Activated naive CD8-positive, alpha-beta T cell treated with anti-CD3 and anti-CD28 coated beads for 36 hours (primary cell): ENCODE data around the gene GNG3. TPM values are rescaled to one million over a fixed set of nuclear protein-coding genes. Genes with fewer than 3 reads are reported as not detected.
A peak's percentile ranks its signal among the peaks of the same experiment; 100 is the strongest.
"Not testable (repeated sequence)": the region's sequence is repeated elsewhere in the genome, so short reads cannot be mapped to it uniquely, and the experiment has no call there.

Experiments used
- DNase-seq: peaks from one replicate; pipeline ENCODE4 v3.0.0; 2021
- H3K27ac Mint-ChIP-seq: one replicate; pipeline ENCODE4 v1.8.0; 2022; ENCODE audit warnings: mild to moderate bottlenecking, moderate library complexity, mixed read lengths
- H3K27me3 Mint-ChIP-seq: one replicate; pipeline ENCODE4 v1.8.0; 2022; ENCODE audit warnings: mild to moderate bottlenecking, mixed read lengths
- H3K36me3 Mint-ChIP-seq: one replicate; pipeline ENCODE4 v1.8.0; 2021; ENCODE audit warnings: mild to moderate bottlenecking, mixed read lengths
- H3K4me1 Mint-ChIP-seq: one replicate; pipeline ENCODE4 v1.8.0; 2021; ENCODE audit warnings: mixed read lengths
- H3K4me3 Mint-ChIP-seq: one replicate; pipeline ENCODE4 v1.8.0; 2022; ENCODE audit warnings: mild to moderate bottlenecking, moderate library complexity, mixed read lengths
- H3K9me3 Mint-ChIP-seq: one replicate; pipeline ENCODE4 v1.8.0; 2022; ENCODE audit warnings: mixed read lengths
- total RNA-seq, 2 experiments: library from RNA; stranded (reverse); gene quantifications; one replicate each; pipeline ENCODE4 v1.2.3, GENCODE V29; 2021

GNG3 gene
- total RNA-seq: not detected

DNA sequence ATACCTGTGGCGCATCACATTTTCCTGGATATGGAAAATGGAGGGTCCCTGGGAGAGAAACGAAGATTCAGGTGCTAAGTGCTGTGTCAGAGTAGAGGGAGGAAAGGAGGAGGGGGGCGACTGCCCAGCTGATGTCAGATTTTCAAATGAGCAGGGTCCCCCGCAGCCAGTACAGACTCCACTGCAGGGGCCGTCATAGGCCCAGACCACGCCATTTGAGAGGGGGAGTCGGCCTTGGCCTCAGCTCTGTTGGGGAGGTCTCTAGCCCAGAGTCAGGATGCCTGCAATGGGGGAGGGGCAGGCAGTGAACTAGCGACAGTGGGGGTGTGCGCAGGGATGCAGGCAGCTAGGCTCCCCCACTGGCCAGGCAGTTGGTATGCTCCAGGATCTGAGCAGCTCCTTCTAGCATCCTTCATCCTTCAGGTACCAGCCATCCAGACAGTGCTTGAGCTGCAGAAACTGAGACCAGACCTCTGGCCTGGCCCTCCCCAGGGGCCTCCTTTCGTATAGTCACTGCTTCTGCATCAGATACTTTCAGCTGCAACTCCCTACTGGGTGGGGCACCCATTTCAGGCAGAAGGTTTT is at the start of gene GNG3, which contains the start of gene BSCL2:
Gene GNG3 (plus strand): TSS at position 400 of the 585 bp plus-strand sequence. CDS start 620 bp downstream, outside the sequence.
Gene BSCL2 (minus strand): TSS at position 148 of the 585 bp plus-strand sequence. CDS start 229 bp downstream, outside the sequence.
- Mint-ChIP-seq H3K4me1 (peaks cover 43% of the 10 kb centered on the region), H3K27ac (peak within 1 kb of the TSS; percentile 98)
- no peak for DNase-seq

DNA sequence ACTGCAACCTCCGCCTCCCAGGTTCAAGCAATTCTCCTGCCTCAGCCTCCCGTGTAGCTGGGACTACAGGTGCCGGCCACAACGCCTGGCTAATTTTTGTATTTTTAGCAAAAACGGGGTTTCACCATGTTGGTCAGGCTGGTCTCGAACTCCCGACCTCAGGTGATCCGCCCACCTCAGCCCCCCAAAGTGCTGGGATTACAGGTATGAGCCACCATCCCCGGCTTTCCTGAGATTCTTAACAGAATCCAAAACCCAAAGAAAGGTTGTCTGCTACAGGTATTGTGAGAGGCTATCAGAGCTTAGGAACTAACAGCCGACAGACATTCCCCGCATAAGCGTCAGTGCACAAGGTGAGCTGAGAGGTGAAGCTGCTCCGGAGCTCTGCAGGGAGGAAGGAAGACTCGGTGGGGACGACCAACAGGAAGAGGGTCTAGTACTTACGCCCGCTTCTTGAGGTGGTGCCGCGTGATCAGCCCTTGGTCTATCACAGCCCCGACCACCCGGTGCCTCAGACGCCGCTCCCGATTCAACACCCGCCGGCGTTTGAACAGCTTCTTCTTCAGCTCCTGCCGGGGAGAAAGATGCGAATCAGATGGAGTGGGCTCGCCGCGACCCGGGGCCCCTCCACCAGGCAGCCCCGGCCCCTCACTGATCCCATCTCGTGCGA is 42.9 kb upstream of the GNG3 start:
- Mint-ChIP-seq H3K4me3 (peak overlapping the region; percentile 93), H3K27me3 (no peaks in the 10 kb centered on the region), H3K9me3 (no peaks in the 10 kb centered on the region), H3K36me3 (peaks cover 62% of the 10 kb centered on the region), H3K27ac (peak overlapping the region; percentile 95), H3K4me1 (peaks cover 40% of the 10 kb centered on the region)
- DNase-seq: peak; percentile 69

More for the DNA sequence above, at the start of gene GNG3, which contains the start of gene BSCL2:
- peak within 1 kb of the TSS; percentile 94 for H3K4me3 Mint-ChIP-seq
- H3K36me3 Mint-ChIP-seq: peaks cover 36% of the 10 kb centered on the region
- H3K9me3 Mint-ChIP-seq: no peaks in the 10 kb centered on the region
- H3K27me3 Mint-ChIP-seq: no peaks in the 10 kb centered on the region

DNA sequence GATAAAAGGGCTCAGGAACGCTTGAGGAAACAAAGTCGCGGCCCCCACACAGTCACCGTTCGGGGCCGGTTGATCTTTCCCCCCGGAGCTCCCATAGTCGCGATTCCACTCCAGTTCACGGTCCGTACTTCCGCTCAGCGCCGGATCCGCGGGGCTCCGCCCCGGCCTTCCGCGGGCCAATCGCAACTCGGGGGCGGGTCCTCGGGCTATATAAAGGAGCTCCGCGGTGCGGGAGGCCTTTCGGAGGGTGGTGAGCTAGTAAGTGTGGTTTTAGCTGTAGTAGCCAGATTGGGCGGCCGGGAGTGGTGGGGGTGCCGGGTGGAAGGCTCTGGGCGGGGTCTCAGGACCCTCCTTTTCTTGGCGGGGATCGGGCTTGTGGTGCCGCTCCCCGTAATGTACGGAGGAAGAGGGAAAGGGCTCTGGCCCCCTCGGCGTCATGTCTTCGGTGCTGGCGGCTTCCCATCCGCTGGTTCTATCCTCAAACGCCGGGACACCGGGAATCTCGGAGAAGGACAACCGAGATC is 42.3 kb upstream of the GNG3 start, which contains the start of the genes C11orf98 and CSKMT:
Gene C11orf98 (minus strand): TSS at position 136 of the 524 bp plus-strand sequence. CDS start 41 bp downstream, at position 95.
Gene CSKMT (plus strand): TSS at position 238 of the 524 bp plus-strand sequence. CDS start 568 bp downstream, outside the sequence.
- H3K36me3 Mint-ChIP-seq: peaks cover 66% of the 10 kb centered on the region
- H3K27ac Mint-ChIP-seq: peak within 1 kb of the TSS; percentile 95

DNA sequence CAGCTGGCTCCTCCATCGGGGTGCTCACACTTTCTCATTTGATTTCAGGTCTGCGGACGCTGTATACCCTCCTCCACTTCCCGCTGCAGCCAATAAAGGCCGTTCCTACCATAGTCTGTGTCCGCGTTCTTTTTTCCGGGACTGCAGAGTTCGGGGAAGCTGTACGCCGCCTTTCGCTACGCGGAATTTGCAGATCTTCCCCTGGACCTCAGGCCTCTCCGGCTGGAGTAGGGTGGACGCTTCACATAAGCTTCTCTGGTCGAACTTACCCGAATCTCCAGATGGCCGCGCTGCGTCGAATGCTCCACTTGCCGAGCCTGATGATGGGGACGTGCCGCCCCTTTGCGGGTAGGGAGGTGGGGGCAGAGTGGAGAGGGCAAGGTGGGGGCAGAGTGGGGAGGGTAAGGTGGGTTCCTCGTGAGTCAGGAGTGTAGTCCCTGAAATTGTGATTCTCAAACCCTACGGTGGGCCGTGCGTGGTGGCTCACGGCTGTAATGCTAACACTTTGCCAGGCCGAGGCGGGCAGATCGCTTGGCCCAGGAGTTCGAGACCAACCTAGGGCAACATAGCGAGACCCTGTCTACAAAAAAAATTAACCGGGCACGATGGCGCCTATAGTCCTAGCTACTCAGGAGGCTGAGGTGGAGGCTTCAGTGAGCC is 41.7 kb upstream of the GNG3 start:
- Mint-ChIP-seq H3K27me3 (no peaks in the 10 kb centered on the region), H3K4me3 (peak overlapping the region; percentile 93), H3K36me3 (peaks cover 72% of the 10 kb centered on the region), H3K4me1 (peaks cover 48% of the 10 kb centered on the region), H3K9me3 (no peaks in the 10 kb centered on the region), H3K27ac (peak overlapping the region; percentile 95)
- peak; percentile 67 for DNase-seq

More for the DNA sequence above, 42.3 kb upstream of the GNG3 start, which contains the start of the genes C11orf98 and CSKMT:
- Mint-ChIP-seq H3K27me3 (no peaks in the 10 kb centered on the region), H3K4me1 (peaks cover 45% of the 10 kb centered on the region), H3K4me3 (peak within 1 kb of the TSS; percentile 93), H3K9me3 (no peaks in the 10 kb centered on the region)
- DNase-seq: peak; percentile 96

DNA sequence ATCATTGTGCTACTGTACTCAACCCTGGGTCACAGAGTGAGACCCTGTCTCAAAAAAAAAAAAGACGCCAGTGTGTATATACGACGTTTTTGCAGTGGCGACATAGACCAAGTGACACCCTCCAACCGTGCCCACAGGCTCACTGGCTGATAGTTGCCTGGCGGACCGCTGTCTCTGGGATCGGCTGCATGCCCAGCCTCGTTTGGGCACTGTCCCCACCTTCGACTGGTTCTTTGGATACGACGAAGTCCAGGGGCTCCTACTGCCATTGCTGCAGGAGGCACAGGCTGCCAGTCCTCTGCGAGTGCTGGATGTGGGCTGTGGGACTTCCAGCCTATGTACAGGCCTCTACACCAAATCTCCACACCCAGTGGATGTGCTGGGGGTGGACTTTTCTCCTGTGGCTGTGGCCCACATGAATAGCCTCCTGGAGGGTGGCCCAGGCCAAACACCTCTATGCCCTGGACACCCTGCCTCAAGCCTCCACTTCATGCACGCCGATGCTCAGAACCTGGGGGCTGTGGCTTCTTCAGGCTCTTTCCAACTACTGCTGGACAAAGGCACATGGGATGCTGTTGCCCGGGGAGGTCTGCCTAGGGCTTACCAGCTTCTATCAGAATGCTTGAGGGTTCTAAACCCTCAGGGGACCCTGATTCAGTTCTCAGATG is 41.1 kb upstream of the GNG3 start:
- no peaks in the 10 kb centered on the region for H3K27me3 Mint-ChIP-seq
- H3K27ac Mint-ChIP-seq: peak overlapping the region; percentile 95
- no peak for DNase-seq

DNA sequence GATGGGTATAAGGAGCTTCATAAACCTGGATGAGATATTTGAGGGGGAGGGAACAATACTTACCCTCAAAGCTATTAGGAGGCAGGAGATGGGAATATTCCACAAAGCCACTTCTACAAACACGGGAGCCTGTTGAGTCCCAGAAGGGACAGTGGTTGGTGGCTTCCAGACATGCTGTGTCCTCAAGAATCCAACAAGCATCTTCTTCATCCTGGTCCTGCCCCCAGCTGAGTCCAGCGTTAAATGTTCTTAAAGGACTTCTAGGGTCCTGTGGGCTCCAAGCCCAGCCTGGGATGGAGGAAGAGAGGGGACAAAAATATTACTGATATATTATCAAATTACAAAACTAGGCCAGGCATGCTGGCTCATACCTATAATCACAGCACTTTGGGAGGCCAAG is 40.0 kb upstream of the GNG3 start:
- Mint-ChIP-seq H3K27me3 (no peaks in the 10 kb centered on the region), H3K9me3 (no peaks in the 10 kb centered on the region), H3K27ac (peak overlapping the region; percentile 95), H3K36me3 (peaks cover 82% of the 10 kb centered on the region), H3K4me1 (peaks cover 51% of the 10 kb centered on the region), H3K4me3 (peak overlapping the region; percentile 93)
- DNase-seq: no peak

More for the DNA sequence above, 41.1 kb upstream of the GNG3 start:
- Mint-ChIP-seq H3K4me3 (peak overlapping the region; percentile 93), H3K9me3 (no peaks in the 10 kb centered on the region), H3K36me3 (peaks cover 78% of the 10 kb centered on the region), H3K4me1 (peaks cover 51% of the 10 kb centered on the region)

DNA sequence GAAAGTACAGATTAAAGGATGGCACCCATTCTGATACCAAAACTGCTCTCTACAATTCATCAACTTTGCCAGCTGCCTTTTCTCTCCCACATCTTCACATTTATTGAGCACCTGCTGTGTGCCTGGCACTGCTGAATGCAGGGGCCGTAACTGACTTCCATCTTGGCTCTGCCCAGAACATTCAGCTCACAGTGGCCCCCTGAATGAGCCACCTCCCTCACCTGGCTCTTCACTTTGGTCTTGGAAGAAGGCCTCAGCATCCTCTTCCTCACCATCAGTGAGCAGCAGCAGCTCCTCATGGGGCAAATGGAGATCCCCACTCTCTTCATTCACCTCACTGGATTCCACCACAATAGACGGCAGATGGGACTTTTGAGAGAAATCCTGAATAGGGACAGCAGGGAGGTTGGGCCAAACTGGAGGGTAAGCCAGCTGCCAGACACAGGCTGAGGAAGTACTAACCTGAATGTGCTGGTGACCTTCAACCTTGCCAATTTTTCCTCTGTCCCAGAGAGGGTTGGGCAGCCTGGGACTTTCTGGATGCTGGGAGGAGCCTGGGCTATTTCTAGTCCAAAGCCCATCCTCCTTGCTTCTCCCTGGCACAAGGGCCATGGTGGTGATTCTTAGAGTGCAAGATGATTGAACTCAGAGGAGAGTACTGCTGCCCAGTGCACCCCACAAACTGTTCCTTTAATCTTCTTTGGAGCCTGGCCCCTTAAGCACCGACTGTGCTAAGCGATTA is 37.9 kb upstream of the GNG3 start:
- Mint-ChIP-seq H3K27ac (peak overlapping the region; percentile 95), H3K4me3 (peak overlapping the region; percentile 91), H3K27me3 (no peaks in the 10 kb centered on the region), H3K9me3 (no peaks in the 10 kb centered on the region), H3K36me3 (peaks cover 73% of the 10 kb centered on the region), H3K4me1 (peaks cover 54% of the 10 kb centered on the region)
- no peak for DNase-seq

DNA sequence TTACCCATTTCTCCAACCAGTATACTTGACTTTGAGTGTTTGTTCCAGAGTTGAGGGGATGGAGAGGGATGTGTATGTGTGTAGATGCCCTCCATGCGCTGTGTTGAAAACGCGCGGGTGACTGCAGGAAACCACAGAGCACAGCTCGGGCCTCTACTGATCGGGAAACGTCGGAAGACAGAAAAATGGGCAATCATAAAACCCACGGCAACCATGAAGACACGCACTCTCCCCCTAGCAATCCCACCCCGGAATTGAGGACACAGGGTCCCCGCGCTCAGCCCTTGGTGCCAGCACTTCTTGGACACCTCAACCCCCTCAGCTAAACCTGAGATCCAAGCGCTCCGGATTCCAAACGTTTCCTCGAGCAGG is 36.3 kb upstream of the GNG3 start:
- Mint-ChIP-seq H3K36me3 (peaks cover 67% of the 10 kb centered on the region), H3K27me3 (no peaks in the 10 kb centered on the region), H3K27ac (peak overlapping the region; percentile 95), H3K4me1 (peaks cover 55% of the 10 kb centered on the region), H3K4me3 (peak overlapping the region; percentile 91), H3K9me3 (no peaks in the 10 kb centered on the region)
- no peak for DNase-seq

DNA sequence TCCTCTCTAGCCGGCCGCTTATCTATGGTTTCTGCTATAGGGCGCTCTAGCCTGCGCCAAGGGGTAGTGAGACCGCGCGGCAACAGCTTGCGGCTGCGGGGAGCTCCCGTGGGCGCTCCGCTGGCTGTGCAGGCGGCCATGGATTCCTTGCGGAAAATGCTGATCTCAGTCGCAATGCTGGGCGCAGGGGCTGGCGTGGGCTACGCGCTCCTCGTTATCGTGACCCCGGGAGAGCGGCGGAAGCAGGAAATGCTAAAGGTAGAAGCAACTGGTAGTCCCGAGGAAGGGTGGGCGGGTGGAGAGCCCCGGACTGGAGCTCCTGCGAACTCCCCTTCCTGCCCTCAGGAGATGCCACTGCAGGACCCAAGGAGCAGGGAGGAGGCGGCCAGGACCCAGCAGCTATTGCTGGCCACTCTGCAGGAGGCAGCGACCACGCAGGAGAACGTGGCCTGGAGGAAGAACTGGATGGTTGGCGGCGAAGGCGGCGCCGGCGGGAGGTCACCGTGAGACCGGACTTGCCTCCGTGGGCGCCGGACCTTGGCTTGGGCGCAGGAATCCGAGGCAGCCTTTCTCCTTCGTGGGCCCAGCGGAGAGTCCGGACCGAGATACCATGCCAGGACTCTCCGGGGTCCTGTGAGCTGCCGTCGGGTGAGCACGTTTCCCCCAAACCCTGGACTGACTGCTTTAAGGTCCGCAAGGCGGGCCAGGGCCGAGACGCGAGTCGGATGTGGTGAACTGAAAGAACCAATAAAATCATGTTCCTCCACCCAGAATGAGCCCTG is 35.7 kb upstream of the GNG3 start, which contains the start of the genes LBHD1 and UQCC3:
Gene LBHD1 (minus strand): TSS at position 660 of the 782 bp plus-strand sequence. CDS start 2,236 bp downstream, outside the sequence.
Gene UQCC3 (plus strand): TSS at position 66 of the 782 bp plus-strand sequence. CDS start 73 bp downstream, at position 139.
- Mint-ChIP-seq H3K36me3 (peaks cover 65% of the 10 kb centered on the region), H3K27ac (peak within 1 kb of the TSS; percentile 95), H3K4me3 (peak within 1 kb of the TSS; percentile 91), H3K27me3 (no peaks in the 10 kb centered on the region), H3K4me1 (peaks cover 54% of the 10 kb centered on the region), H3K9me3 (no peaks in the 10 kb centered on the region)
- DNase-seq: peak; percentile 79

DNA sequence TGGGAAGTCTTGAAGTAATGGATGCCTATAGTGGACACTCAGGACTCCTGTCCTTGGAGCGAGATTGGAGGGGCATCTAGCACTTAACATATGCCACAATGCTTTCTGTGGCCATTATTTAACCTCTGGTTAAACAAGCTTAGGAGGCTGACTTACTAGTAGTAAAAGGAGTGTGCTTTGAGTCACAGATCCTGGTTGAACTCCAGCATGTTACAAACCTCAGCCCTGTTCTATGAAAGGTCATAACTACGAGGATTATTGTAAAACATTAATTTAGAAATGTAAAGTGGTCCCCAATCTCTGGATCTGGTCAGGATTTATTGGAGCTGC is 34.3 kb upstream of the GNG3 start:
- Mint-ChIP-seq H3K36me3 (peaks cover 67% of the 10 kb centered on the region), H3K4me3 (peak overlapping the region; percentile 91), H3K4me1 (peaks cover 54% of the 10 kb centered on the region), H3K27ac (peak overlapping the region; percentile 95), H3K27me3 (no peaks in the 10 kb centered on the region), H3K9me3 (no peaks in the 10 kb centered on the region)
- no peak for DNase-seq

DNA sequence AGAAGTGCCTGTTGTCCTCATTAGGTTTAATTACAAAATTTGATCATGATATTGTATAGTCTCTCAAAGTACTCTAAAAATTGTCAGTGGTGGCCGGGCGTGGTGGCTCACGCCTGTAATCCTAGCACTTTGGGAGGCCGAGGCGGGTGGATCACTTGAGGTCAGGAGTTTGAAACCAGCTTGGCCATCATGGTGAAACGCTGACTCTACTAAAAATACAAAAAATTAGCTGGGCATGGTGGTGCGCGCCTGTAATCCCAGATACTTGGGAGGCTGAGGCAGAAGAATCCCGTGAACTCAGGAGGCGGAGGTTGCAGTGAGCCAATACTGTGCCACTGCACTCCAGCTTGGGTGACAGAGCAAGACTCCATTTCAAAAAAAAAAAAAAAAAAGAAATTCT is 32.1 kb upstream of the GNG3 start:
- not testable (repeated sequence) for H3K27me3 Mint-ChIP-seq, DNase-seq, H3K27ac Mint-ChIP-seq, H3K9me3 Mint-ChIP-seq, H3K4me3 Mint-ChIP-seq
- peaks cover 43% of the 10 kb centered on the region for H3K4me1 Mint-ChIP-seq
- H3K36me3 Mint-ChIP-seq: peaks cover 52% of the 10 kb centered on the region

DNA sequence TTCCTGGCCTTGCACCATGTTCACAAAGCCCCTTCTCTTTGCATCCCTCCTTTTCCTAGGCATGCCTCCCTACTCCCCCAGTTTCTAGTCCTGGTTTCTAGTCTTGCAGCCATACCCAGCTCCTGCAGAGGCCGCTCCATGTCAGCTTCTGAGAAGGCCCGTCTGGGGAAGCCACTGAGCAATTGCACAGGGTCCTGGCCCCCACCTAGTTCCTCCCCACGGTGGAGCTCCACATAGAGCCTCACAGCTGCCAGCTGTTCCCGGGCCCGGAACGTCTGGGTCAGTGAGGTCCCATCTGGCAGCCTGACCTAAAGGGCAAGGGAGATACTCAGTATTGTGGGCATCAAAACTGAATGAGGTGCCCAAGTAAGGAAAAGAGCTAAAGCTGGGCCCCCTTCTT is 30.8 kb upstream of the GNG3 start:
- Mint-ChIP-seq H3K27me3 (no peaks in the 10 kb centered on the region), H3K4me1 (peaks cover 47% of the 10 kb centered on the region), H3K4me3 (peak overlapping the region; percentile 90), H3K36me3 (peaks cover 40% of the 10 kb centered on the region), H3K9me3 (no peaks in the 10 kb centered on the region), H3K27ac (peak overlapping the region; percentile 39)
- DNase-seq: no peak

DNA sequence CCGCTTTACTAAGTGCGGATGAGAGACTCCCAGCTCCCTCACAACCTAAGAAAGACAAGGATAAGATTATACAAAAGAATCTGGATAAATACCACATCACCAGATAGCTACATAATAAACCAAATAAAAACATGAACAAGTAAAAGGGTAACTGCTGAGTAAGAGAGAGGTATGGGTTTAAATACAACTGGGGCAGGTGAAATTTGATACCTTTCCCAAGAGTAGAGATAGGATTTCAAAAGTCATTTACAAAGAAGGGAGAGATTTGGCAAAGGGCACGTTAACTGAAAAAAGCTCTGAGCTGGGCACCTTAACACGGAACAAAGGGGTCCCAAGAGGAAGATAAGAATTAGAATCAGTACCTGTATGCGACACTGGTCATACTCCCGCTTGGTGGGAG is 30.3 kb upstream of the GNG3 start:
- H3K4me3 Mint-ChIP-seq: peak overlapping the region; percentile 90
- peak overlapping the region; percentile 39 for H3K27ac Mint-ChIP-seq
- H3K4me1 Mint-ChIP-seq: peaks cover 47% of the 10 kb centered on the region
- no peaks in the 10 kb centered on the region for H3K9me3 Mint-ChIP-seq
- H3K36me3 Mint-ChIP-seq: peaks cover 38% of the 10 kb centered on the region
- DNase-seq: no peak
- no peaks in the 10 kb centered on the region for H3K27me3 Mint-ChIP-seq
